HG02938 (cell line): ENCODE data around the gene PTPN4.

Experiments used
- ATAC-seq: cut with Tn5 transposase; IDR thresholded peaks from one replicate; pipeline ENCODE4 v1.9.1; 2021; ENCODE audit warnings: mild to moderate bottlenecking, moderate library complexity; ENCODE audit not compliant: unreplicated experiment

Gene PTPN4

GRCh38 chr2:119732601-119733164, 27.0 kb upstream of the PTPN4 start:
- no peak for ATAC-seq

DNA sequence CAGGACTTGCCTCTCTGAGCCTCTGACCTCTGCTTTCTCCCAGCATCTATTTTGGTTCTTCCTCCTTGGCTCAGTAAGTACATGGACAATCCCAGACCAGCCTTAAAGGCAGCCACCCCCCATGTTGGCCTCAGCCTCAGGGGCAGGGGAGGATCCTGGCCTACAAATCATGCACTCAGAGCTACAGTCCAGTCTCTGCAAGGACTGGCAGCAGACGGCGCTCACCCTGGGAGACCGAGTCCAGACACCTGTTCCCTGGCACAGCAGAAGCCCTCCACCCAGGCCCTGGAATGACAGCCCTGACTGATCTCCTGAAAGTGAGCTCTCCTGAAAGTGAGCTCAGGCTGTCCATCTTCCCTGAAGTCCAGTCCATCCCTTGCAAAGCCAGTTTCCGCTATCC, 25.7 kb upstream of the PTPN4 start:
- ATAC-seq, result no peak

- no peak for ATAC-seq
Measured at GRCh38 chr2:119735565-119735964, 24.2 kb upstream of the PTPN4 start.

- ATAC-seq, result no peak
Measured at GRCh38 chr2:119736021-119736420, 23.7 kb upstream of the PTPN4 start.

- no peak for ATAC-seq
Measured at GRCh38 chr2:119739580-119740255, 20.0 kb upstream of the PTPN4 start.

DNA sequence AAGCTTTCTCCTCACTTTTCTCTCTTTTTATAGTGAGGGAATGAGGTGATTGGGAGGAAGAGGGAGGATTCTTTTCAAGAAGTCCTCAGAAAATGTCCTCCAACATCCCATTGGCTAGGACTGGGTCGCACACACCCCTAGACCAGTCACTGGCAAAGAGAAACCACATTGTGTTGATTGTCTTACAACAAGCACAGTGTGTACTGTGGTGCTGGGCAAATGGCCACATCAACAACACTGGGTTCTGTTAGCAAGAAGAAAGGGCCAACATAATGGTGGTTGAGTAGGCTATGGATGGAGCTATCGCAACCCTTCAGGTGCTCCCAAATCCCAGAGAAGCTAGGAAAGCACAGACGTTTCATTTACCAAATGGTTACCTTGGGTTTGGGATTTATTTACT, 18.7 kb upstream of the PTPN4 start:
- no peak for ATAC-seq

- ATAC-seq, result no peak
Measured at GRCh38 chr2:119741868-119742267, 17.9 kb upstream of the PTPN4 start.

DNA sequence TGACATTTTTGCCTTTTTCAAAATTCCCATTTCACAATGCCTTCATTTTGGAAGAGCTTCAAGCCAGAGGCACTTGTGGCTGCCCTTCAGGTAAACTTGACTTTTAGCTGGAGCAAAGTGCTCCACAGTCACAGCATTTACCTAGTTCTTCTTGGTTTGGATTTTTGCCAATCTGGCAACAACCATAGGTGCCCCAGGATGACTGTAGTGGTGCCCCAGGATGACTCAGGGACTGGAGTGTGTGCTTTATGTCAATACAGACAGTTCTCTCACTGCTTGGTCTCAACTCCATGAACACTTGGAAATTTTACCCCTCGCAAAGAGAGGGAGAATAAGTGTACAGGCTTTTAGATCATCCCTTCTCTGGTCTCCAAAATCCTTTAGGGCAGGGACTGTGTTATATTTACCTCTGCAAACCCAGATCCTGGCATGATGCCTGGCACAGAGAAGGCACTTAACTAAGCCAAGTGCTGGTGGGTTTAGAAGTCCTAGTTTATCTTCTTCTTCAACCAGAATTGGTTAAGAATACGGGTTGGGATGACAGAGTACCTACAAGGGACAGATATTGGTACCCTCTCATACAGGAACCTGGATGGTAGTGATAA, 15.3 kb upstream of the PTPN4 start:
- no peak for ATAC-seq

- ATAC-seq, result no peak
Measured at GRCh38 chr2:119745566-119745965, 14.2 kb upstream of the PTPN4 start.

- no peak for ATAC-seq
Measured at GRCh38 chr2:119746836-119747686, 12.7 kb upstream of the PTPN4 start.

DNA sequence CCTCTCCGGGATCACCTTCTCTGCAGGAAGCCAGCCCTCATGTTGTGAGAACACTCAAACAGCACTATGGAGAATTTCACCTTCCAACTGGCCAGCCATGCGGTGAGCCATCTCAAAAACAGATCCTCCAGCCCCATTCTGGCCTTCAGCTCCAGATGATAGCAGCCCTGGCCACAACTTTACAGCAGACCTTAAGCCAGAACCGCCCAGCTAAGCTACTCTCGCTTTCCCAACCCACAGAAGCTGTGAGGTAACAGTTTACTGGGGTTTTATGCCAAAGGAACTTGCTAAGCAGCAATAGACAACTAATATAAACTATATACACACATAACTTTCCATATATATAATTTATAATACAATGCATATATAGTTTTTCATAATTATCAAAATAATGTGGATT, 11.6 kb upstream of the PTPN4 start:
- no peak for ATAC-seq

- ATAC-seq, result no peak
Measured at GRCh38 chr2:119749477-119750012, 10.2 kb upstream of the PTPN4 start.

DNA sequence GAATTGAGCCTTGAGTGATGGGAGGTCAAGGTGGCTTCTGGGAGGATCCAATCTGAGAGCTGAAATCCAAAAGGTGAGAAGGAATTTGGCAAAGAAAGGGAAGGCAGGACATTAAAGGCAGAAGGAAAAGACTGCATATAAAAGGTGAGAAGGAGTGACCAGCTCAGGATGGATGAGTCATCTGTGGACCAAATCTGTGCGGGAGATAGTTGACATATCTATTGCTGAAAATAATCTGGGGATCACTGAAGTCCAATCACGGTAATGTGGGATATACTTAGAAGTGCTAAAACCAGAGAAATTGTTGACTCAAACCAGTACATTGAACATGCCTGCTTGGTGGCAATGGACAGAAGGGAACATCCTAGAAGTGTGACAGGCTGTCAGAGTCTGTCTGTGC, 8.0 kb upstream of the PTPN4 start:
- ATAC-seq, result no peak

- ATAC-seq, result no peak
Measured at GRCh38 chr2:119753041-119753929, 6.4 kb upstream of the PTPN4 start.

DNA sequence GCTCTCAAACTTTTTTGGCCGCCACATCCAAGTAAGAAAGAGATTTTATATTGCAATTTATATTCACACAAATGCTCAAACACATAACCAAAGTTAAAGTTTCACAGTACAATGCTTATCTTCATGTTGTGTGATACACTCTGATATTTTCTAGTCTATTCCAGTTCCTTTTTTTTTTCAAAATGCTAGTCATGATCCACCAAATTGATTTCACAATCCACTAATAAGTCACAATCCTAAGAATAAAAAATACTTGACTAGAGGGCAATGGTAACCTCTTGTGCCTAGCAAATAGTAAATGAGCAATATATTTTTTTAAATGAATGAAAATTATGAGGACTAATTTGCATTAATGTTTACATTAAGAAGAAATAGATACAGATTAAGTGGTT, 5.8 kb upstream of the PTPN4 start:
- no peak for ATAC-seq

GRCh38 chr2:119755906-119756305, 3.8 kb upstream of the PTPN4 start:
- ATAC-seq, result no peak

- no peak for ATAC-seq
Measured at GRCh38 chr2:119756837-119757236, 2.9 kb upstream of the PTPN4 start.

GRCh38 chr2:119758881-119759450, 756 bp upstream of the PTPN4 start:
- ATAC-seq, result no peak

DNA sequence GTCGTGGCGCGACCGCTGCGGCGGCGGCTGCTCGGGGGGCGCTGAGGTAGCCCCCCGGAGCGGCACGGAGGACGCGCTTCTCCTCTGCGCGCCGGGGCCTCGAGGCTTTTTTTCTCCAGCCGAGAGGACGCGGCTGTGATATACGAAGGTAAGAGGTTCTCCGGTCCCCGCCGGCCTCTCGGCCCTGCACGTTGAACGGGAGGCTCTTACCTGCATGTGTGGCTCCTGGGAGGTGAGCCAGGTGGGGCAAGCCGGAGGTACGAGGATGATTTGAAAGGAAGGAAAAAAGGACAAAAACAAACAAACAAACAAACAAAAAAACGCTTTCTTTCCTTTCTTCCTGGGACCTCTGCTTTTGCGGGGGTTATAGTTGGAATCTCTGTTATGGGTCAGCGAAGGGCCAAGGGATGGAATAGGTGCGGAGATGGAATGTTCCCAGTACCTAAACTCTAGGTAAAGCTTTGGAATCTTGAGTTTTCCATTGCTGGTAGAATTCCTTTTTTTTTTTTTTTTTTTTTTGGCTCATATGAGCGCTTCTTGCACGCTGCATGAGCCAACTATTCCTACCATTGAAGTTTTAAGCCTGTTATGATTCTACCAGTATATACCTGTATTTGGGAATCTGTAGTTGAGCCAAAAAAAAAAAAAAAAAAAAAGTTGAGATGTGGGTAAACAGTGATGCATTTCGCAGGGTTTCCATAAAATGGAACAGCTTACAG, 674 bp downstream of the PTPN4 start:
- ATAC-seq, result peak; percentile 16

DNA sequence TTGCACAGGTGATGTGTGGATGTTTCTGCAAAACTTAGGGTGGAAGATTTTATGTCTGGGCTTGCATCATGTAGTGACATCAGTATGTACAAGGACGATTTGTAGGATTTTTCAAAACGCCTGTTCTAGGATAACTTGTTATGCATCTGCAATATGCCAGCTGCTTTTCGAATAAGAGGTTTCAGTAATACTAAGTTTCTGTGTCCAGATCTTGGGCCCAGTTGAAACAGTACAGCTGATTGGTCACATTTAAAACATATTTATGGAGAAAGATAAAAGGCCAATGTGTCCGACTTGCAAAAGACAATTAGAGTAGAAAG, 1.2 kb downstream of the PTPN4 start:
- no peak for ATAC-seq
